ENCODE results near the gene PDE3B. TPM values are rescaled to one million over a fixed set of nuclear protein-coding genes. Genes with fewer than 3 reads are reported as not detected.

PDE3B gene
- total and polyA plus RNA-seq, 2 of the 8 experiments (the other 6 are each of a cell fraction or from before 2014, with no cell fraction given), result 2.7 to 10.9 TPM

GRCh38 chr11:14914536-14914935, 270.9 kb downstream of the PDE3B start (continued):
- no peak for TF ChIP-seq SRF (IDR thresholded peaks at IDR 0.05; ENCODE audit: low read depth, low read length)
- TF ChIP-seq CTCF (IDR thresholded peaks at IDR 0.05; ENCODE audit: control extremely low read depth in 1 of 3, insufficient read depth in 1 of 3, low read depth in 1 of 3, low read length in 3 of 3), result no peak
- TF ChIP-seq ATF2 (IDR thresholded peaks at IDR 0.05; ENCODE audit: low read length), result no peak
- no peak for TF ChIP-seq NANOG (IDR thresholded peaks at IDR 0.05; ENCODE audit: insufficient read depth, low read depth, low read length, poor library complexity, severe bottlenecking)

All from H1 (cell line).